Cortex of kidney (tissue), 1 donor: Measurements from ENCODE around the gene SMIM1.

Experiments used
- DNase-seq: peaks from one replicate; lab custom pipeline; 2025; lab: John Stamatoyannopoulos, UW

Gene SMIM1

DNA sequence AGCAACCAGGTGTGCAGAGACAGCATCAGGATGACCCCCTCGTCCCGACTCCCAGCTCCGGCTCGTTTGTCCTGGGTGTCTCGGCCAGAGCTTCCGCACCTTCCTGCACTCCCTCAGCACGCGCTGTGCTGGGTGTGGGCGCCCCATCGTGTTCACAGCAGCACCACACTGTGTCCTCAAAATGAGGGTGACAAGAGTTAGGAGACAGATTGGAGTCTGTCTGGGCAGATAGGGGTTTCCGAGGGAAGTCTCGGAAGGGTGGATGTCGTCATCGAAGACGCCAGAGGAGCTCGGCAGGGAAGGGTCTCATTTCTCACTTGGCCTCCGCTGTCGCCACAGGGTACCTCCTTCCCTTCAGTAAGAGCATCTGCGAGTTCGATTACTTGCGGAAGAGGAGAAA, 16.2 kb upstream of the SMIM1 start:
- no peak for DNase-seq

DNA sequence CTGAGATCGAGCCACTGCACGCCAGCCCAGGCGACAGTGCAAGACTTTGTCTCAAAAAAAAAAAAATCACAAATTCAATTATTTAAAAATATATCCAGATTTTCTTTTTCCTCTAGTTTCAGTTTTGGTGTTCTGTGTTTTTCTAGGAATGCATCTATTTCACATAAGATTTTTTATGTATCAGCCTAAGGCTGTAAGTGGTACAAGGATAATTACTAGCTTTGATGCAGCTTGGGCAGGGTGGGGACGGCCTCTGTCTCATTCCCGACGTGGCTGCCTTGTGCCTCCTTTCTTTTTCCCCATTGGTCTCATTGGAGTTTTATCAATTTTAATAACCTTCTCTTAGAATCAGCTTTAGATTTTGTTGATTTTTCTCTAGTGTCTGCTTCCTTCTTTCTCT, 13.4 kb upstream of the SMIM1 start:
- DNase-seq = no peak

DNA sequence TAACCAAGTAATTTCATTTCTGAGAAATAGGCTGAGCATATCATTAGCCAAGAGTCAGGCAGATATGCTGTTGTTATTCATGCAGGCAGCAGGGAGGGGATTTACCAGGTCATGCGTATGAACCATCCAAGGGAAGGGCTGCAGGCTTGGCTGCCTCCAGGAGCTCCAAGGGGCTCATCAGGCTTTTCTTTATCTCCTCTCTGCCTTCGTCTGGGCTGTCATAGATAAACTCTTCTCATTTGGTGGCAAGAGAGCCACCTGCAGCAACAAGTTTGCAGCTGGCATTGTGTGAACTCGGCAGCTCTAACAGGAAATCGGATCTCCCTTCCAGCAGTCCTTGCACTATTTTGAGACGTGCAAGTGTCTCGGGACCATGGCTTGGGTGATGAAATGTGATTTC, 12.8 kb upstream of the SMIM1 start:
- no peak for DNase-seq

DNA sequence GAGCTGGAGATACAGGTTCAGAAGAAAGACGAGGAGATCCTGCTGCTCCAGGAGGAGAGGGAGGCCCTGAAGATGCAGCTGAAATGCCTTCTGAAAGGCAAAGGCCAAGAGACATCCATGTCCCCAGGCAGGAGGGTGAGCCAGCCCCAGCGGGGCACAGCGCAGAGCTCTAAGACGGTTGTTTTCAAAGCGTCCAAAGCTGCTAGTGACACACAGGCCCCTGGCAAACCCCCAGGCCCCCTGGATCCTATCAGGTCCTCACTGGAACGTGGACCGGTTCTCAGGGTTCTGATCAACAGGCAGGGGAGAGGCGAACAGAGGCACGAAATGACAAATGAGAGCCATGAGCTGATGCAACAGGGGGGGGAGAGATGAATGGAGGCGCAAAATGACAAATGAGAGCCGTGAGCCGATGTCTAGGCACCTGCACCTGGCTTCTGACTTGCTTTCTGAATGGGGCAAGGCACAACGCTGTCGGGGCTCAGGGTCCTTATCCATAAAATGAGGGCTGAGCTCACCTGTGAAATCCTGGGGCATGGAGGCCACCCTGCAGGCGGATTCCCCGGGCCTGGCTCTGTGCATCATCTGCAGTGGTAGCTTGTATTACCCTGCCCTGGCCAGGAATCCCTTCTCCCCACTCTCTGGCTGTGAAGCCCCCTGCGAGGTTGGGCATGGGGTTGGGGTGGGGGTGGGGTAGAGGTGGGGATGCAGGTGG, 11.1 kb upstream of the SMIM1 start:
- DNase-seq = no peak

DNA sequence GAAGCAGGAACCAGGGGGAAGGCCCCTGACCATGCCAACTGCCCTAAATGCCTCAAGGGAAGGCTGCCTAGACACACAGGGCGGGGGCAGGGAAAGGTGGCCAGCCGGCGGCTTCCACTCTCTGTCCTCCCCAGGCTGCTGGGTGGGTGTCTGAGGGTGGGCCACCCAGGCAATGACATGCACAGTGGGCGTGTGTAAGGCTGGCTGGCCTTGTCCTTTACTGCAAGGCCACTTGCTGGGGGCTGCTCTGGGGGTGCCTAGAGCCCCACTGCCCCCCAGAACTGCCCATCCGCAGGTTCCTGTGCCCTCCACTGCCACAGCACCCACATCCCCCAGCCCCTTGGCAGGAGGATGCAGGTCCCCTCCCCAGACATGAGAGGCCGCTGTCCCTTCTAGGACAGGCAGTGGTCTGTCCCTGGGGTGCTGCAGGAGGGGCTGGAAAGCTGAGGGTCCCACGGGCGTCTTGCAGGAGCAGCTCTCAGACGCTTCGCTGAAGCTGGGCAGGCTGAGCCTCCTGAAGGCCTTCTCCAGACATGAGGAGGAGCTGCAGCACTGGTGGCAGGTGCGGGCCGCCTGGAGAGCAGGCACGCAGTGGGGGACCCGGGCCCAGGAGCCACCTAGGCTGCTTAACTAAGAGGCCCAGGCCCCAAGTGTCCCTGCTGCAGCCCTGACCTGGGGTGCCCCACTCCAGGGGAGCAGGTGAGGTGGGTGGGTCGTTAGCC, 10.2 kb upstream of the SMIM1 start:
- no peak for DNase-seq

DNA sequence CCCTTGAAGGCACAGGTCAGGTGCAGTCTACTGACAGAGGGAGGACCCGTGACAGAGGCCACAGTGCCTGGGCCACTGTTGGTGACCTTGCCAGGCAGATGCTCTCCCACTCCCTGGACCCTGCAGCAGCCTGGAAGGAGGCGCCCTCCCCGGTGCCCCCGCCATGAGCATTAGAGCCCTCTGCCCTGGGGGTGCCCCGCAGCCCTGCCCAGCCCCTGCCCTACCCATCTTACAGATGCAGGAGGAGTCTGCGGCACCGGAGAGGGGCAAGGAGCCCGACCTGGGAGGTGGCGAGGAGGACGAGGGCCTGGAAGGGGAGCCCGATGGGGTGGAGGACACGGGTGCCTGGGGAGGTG, 9.7 kb upstream of the SMIM1 start:
- no peak for DNase-seq

DNA sequence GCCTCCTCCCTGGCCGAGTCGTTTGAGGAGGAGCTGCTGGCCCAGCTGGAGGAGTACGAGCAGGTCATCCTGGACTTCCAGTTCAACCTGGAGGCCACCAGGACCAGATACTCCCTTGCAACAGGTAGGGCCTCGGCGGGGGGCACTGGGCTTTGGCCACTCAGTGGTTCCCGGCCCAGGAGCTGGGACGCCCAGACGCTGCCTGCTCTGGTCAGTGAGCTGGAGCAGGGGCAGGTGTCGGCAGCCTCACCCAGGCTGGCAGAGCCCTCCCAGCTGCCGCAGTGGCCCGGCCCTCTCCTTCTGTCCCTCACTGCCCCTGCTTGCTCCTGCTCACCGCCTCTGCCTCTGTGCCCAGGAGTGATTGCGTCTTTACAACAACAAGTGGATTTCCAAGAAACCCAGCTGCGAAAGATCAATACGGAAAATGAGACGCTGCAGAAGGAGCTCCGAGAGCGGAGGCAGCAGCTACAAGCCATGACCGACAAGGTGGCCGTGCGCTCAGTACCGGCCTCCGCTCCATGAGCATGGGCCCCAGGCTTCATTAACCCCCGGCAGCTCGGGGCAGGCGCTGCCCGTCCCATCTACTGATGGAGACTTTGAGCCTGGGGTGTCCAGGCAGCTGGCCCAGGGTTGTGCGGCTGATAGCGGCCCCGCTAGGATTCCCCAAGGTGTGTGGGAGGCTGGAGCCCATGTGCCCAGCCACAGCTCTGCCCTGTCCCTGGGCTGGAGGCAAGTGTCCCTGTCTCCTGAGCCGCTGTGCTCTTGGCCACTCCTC, 9.0 kb upstream of the SMIM1 start:
- DNase-seq = no peak

DNA sequence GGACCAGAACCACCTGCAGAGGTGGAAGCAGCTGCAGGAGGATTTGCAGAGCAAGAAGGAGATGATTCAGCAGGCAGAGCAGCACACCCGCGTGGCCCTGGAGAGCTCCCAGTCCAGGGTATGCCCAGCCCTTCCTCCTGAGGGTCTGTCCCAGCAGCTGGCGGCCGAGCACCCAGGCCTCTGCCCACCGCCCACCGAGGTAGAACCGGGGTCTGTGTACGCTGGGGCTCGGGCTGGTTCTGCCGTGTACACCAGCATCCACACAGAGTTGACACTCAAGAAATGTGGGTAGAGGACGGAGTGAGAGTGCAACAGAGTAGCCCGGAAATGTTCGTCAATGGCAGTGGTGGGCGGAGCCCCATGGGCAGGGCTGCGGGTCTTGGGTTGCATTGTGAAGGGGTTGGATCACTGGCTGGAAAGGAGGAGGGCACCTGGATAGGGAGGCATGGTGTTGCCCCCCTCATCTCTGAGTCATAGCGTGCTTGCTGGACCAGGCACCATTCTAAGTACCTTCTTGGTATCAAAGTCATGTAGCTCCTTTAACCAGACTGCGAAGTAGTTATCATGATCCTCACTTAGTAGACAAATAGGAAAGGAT, 5.1 kb upstream of the SMIM1 start:
- no peak for DNase-seq

DNA sequence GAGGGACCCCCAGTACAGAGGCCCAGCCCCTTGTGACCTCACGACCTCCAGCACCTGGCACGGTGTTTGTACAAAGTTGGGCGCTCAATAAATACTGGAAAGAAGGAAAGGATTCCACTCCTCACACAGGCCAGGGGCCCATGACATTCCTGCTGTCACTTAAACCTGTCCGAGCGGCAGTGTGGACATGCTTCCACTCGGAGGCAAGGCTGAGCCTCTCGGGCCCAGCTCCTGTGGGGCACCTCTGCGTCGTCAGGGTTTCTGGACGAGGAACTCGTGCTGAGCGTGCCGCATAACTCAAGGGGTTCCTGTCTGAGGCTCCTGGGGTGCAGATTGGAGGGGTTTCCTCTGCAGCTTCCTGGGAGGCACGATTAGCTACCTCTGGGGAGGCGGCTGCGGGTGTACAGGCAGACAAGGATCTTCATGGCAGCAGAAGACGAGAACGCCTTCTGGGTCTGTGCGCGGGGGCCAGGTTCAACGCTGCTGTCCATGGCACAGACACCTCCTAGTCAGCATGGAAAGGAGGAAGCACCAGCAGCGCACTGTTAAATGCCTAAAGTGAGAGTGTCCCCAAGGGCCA, 3.6 kb upstream of the SMIM1 start:
- DNase-seq = no peak

DNA sequence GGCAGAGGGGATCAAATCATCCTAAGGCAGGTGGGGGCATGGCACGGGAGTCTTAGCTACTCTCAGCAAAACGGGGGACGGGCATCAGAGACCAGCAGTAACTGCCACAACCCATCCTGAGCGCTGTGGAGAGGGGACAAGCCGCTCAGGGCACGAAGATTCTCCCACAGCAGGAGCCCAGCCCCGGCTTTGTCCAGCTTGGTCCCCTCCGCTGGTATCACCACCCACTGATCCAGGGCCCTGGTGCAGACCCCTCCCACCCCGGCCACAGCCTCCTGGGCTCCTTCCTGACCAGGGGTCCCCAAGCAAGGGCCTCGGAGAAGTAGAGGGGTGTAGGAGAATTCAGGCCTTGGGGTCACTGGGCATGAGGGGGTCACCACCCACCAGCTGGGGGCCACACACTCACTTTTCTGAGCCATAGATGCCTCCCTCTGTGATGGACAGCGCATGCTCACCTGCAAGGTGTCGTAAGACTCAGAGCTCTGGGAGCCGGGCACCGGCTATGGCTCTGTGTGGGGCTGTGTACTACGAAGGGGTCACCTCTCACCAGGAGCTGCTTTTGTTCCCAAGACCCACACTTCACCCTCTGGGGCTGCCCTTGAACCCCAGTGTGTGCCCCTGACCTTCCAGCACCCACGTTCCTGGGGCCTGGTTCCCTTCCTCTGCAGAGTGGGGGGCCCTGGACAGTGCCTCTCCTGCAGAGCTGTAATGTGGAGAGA, 2.3 kb upstream of the SMIM1 start:
- no peak for DNase-seq

DNA sequence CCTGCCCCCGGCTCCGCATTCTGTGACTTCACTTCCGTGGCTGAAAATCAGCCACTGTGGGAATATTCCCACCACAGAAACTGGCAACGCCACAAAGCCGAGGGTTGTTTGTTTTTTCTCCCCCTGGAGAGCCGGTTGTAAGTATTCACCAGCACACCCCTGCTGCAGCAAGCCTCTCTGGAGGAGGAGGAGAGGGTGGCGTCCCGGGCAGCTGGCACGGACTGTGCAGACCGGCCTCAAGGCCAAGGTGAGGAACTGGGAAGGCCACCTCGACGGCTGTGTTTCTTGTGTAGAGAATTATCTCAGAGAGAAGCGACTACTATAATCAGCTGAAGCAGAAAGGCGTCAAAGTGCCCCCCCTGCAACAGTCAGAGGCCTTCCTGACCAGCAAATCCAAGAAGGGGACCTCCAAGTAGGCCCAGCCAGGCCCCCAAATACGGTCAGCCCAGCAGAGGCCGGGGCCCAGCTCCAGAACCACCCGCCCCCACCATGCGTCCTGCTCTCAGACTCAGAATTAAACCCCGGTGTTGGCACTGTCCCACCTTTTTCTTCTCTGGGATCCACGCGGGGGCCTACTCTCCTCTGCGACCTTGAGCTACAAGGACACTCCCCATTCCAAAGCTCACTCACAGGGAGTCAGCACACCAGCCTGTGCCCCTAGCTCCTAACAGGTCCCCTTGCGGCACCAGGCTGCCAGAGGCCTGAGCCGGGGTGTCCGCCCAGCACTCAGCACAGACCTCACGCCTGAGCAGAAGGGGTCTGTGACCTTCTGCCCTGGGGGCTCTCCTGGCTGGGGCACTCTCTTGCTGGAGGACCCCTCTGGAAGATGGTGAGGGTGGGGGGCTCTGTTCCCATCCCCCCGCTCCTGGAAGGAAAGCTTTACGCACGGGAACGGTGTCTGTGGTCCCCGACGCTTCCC, 1.2 kb upstream of the SMIM1 start:
- no peak for DNase-seq

DNA sequence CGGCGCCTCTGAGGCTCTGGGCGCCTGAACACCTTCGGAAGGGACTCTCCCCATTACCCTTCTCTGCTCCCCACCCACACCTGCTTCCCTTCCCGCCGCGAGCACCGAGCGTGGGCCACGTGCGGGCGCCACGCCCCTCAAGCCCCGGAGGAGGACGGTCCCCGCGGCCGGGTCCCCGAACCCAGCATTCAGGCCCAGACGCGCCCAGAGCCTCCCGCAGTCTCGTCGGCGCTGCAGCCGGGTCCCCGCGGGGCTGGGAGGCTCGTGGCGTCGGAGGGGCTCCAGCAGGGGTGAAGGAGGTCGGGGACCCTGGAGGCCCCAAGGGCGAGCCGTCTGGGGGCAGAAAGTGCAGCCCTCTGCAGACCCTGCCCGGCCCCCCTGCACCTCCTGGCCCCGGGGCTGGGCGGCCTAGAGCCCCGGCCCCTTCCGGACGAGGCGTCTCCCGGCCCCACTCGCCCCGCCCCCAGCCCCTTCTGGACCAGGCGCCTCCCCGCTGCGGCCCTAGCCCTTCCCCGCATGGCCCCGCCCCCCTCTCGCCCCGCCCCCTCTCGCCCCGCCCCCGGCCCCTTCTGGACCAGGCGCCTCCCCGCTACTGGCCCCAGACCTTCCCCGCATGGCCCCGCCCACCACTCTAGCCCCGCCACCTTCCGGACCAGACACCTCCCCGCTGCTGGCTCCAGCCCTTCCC, 378 bp upstream of the SMIM1 start:
- DNase-seq = no peak

DNA sequence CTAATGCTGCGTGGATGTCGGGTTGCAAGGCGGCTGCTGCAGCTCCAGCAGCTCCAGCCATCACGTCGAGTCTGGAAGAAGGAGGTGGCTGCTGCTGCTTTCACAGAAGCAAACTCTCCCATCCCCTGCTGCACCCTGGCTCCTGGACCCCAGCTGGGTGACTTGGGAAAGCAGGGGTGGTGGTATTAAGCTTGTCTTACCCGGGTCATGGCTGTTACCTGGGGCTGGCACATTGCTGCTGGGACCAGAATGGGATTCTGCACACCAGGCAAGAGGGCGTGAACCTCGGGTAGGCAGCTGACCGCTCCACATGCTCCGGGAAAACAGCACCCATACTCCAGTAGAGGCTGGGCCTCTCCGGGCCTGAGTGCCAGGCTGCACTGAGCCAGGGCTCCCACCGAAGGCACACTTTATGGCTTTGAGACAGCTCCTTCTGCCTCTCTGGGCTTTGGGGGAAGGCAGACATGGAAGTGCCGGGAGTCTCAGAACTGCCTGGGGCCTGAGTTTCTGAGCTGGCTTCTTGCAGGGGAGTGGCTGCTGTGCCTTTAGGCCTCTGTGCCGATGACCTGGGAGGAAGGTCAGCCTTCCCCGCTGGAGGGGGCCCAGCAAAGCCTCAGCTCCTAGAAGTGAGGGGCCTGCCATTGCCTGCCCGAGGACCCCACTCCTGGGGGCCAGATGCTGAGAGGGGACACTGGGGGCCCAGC, 1.2 kb downstream of the SMIM1 start:
- no peak for DNase-seq

DNA sequence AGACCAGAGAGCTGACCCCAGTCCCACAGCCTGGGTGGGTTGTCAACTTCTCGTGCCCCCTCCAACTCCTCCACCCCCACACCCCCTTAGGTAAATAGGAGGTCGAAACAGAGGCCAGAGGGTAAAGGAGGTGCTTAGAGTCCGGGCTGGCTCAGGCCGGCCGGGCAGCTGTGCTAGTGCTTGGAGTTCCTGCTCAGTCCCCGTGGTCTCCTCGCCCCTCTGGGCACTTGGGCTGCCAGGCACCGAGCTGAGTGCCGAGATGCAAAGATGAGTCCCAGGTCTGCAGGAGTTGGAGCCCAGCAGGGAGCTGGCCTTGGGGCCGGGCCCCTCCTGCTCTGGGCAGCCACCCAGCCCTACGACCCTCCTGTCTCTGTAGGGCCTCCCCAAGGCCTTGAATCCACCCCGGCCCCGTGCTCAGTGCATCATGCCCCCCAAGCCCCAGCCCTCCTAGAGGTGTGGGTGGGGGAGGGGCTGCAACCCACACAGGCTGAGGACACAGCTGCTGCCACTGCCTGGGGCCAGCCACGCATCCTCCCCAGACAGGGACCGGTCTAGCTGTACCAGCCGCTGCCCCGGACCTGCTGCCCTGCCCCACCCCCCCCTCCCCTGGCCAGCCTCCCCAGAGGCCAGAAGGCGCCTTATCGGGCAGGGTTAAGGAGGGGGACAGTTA, 1.9 kb downstream of the SMIM1 start:
- DNase-seq = no peak

DNA sequence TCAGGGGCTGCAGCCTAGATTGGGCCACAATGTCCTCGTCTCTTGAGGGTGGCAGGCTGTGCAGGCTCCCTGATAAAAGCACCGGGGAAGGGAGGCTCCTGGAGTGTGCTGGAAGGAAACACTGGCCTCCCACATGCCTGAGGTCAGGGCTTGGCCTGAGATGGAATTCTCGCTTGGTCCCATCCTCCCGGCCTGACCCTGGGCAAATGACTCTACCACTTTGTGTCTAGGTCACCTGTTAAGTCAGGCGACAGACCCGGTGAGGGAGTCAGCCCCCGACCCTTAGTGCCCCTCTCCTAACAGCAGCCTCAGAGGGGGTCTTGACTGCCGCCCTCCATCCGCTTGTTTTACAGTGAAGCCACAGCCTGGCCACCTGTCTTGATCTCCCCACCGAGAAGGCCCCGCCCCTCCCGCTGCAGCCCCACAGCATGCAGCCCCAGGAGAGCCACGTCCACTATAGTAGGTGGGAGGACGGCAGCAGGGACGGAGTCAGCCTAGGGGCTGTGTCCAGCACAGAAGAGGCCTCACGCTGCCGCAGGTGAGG, 2.5 kb downstream of the SMIM1 start:
- DNase-seq = no peak

DNA sequence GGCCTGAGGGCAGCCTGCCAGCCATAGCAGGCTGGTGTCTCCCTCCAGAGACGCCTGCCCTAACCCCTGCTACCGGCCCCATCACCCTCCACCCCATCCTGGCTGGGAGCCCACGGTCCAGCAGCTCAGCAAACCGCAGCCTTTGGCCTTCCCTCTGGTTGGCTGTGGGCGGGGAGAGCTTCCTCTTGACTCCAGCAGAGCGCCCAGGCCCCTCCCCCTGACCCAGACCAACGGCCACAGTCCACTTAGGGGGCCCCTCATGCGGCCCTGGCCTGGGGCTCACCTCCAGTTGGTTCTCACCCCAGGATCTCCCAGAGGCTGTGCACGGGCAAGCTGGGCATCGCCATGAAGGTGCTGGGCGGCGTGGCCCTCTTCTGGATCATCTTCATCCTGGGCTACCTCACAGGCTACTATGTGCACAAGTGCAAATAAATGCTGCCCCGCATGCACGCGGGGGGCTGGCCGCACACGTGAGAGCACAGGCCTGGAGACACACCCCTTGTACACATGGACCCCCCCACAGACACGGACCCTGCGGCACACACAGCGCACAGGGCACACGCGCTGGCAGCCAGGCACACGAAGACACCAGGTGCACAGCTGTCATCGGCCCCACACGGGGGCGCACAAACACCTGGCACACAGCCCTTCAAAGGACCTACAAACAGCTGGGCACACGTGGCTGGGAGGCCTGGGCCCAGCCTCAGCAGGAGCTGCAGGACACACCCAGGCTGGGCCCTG, 3.1 kb downstream of the SMIM1 start:
- DNase-seq = no peak

DNA sequence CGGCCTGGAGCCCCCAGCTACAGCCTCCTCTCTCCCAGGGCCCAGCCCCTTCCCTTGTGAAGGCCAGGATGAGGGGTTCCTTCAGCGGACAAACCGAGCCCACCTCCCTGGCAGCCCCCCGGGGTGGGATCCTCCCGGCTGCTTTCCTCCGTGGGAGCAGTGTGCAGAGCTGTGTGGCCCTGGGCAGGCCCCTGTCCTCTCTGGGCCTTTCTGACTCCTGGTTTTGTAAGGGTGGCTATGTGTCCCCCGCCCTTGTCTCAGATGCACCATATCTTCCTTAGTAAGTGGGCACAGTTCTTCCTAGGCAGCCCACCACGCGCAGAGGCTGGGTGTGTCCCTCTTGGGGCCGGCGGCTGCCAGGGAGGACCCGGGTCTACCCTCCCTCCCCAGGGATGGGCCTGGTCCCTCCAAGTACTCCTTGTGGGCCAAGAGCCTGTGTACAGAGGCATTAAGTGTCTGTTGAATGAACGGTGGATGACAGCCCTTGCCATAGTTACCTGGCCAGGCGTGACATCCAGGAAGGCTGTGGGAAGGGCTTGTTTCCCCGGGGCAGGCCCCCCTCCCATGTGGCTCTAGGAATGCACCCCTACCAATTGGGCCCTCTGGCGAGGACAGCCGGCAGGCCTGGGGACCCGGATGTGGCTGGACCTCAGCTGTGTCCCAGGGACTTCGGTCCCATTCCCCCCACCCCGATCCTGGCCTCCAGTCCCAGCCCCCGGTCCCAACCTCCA, 3.8 kb downstream of the SMIM1 start:
- DNase-seq = no peak
